NCI-H128 (cell line): ENCODE measurements around the gene KIF1B.

Experiments used
- DNase-seq: peaks from one replicate; lab custom pipeline; 2025; ENCODE audit not compliant: unreplicated experiment; lab: John Stamatoyannopoulos, UW

KIF1B gene

DNA sequence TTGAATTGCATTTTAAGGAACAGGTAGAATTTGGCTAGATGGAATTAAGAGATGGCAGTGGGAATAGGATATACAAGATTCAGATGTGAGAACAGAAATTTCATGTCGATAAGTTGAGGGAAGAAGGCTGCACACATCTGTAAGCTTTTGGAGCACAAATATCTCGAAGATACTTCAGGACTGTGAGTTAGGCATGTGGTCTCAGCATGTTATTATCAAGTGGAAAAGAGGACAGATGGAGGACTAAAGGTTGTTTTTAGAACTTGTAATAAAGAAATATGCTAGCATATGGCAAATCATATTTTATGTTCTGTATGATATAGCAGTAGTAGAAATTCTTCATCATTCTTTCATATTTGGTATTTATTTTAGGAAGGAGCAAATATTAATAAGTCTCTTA lies 61.5 kb downstream of the KIF1B start:
- DNase-seq, result no peak

DNA sequence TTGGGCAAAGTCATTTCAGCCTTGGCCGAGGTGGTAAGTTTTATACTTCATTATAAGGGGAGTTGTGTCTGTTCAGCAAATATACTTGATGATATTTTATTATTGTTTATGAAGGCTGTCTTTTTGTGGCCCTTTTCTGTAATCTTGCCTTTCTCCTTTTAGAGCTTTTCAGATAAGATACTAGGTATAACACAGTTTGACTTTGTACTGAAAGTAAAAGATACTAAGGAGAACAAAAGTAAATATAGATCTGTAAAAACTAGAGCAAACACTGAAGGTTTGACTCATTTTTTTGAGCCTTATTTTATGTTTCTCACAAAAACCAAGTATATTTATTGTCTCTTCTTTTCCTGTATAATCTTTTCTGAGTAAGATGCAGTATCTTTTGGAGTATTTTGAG lies 61.9 kb downstream of the KIF1B start:
- no peak for DNase-seq

DNA sequence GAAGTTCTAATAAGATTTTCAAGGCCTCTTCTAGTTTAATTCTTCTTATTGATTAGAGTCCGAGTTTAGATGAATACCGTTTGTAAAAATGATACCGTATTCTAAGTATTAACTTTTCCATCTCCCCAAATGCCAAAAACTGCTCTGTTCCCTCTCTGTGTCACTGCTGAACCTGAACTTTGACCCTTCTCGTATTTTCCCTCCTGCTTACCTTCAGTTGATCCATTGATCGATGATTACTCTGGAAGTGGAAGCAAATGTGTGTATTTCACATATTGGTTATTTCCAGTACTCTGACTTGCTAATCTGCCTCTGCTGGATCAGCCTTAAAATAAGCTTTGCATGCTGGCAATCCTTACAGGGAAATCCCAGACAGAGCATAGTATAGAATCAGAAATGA lies 68.5 kb downstream of the KIF1B start:
- no peak for DNase-seq

DNA sequence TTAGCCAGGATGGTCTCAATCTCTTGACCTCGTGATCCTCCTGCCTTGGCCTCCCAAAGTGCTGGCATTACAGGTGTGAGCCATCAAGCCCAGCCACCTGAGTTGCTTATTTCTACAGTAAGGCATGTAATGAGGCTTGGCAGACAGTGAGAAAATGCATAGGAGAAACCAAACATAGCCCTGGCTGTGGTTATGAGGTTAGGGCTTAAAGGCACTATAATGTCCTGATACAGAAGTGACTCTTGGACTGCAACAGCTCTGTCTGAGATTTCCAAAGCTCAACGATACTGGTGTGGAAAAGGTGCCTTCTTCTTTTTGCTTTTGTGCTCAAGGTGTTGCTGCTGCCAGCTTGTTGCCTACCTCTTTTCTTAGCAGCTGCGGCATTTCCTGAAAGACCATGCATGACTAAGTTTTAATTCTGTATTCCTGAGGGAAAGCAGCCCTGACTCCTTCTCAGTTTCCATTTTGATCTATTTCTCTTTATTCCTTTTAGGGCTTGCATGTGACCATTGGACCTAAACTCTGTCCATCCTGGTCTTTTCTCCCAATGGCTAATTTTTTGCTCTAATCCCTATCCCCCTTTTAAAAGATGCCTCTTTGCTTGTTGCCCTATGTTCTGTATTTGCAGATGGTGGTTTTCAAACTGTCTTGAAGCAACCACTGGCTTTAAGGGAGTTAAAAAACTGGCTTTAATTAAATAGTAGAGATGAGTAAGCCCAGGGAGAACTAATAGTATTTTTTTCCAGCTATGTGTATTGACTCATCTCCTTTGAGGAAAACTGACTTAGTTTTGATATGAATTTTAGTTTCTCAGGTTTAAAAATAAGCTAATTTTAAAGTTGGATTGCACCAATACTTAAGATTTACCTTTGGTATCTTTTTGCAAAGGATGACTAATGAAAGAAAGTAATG lies 70.3 kb downstream of the KIF1B start:
- DNase-seq, result no peak

DNA sequence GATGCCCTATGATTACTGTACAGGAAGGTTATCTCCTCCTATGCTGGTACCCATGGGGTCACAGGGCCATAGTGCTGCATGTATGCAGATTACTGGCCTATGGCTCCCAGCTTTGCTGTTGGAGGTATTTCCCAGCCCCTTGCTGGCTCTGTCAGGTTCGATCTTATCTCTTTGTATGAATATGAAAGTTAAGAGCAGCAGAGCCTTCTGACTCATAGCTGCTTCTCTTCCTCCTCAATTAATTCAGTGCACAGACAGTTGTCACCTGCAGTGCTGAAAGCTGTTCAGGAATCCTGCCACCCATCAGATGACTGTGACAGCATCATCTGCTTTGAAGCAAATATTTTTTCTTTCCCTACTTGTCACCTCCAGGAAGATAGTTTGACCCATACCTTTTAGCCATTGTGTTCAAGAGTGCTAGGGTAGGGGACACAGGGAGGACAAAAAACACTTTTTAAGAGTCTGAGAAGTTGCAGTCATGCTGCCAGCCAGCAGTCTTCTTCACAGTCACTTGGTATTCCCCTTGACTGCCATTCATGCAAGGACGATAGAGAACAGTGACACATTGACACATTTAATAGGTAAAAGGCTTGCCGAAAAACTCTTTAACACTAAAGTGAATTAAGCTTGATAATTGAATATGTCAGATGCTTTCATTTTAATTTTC lies 73.1 kb downstream of the KIF1B start:
- no peak for DNase-seq

DNA sequence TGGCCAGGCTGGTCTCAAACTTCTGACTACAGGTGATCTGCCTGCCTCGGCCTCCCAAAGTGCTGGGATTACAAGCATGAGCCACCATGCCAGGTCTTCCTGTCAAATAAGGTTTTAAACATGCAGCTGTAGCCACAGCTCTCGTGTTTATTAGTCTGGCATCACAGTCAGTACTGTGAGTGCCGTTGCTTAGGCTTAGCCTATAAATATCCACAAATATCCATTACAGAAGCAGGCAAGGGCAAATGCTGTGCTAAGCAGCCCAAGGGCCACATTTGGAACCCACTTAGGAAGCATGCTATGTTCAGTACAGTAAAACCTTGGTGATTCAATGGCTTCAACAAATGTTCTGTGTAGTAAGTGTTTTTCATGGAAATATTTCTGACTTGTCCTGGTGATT lies 75.9 kb downstream of the KIF1B start:
- no peak for DNase-seq

DNA sequence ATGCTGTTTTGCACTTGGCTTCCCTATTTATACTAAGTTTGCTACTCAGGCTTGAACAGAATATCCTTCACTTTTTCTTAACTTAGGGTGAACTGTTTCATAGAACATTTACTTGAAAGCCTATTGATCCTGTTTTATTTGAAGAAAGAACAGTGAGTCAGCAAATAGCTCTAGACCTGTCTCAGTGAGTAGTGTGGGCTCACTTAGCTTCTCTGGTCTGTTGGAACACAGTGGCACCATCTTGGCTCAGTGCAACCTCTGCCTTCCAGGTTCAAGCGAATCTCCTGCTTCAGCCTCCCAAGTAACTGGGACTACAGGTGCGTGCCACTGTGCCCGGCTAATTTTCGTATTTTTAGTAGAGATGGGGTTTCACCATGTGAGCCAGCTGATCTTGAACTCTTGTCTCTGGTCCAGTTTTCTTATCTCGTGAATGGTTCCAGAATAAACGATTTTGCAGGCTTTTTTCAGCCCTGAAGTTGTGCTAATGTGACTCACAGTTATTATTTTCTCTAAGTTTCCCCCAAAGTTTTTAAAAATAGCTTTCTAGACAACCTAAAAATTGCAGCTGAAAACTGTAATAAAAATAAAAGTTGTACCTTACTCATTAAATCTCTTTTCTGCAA lies 76.8 kb downstream of the KIF1B start:
- no peak for DNase-seq

DNA sequence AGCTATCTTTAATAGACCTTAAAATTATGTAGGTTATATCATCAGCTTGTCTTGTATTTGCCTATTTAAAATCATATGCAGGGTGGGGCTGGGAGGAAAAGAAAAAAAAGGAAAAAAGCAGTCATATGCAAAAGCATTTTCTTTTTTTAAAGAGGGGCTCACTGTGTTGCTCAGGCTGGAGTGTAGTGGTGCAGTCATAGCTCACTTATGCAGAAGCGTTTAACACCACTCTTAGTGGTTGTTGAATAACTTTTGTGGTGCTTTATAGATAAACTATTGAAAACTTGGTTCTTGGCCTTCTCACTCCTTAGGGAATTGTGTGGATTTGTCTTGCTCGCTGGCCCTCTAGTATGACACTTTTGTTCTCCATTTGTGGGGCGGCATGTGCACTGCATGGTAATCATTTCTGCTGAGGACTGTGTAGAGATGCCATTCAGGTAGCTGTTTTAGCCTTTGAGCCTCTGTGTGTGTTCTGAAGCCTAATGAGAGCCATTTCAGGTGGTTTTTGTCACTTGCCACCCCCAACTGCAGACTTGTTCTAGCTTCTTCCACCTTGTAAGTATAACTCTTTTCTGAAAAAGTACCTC lies 77.8 kb downstream of the KIF1B start:
- DNase-seq, result no peak

DNA sequence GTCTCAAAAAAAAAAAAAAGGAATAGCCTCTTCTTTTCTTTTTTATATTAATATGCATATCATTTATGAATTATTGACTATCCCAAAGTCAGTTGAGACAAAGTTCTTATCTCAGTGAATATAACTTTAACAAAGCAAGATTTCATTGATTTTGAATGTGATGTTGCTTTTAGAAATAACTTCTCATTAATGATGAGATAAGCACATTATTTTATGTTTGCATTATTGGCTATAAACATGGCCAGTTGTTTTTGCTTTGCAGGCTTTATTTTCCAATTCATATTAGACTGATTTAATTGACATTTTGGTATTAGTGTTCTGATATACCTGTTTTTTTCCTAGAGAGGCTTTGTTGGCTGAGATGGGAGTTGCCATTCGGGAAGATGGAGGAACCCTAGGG lies 81.3 kb downstream of the KIF1B start:
- DNase-seq, result no peak

DNA sequence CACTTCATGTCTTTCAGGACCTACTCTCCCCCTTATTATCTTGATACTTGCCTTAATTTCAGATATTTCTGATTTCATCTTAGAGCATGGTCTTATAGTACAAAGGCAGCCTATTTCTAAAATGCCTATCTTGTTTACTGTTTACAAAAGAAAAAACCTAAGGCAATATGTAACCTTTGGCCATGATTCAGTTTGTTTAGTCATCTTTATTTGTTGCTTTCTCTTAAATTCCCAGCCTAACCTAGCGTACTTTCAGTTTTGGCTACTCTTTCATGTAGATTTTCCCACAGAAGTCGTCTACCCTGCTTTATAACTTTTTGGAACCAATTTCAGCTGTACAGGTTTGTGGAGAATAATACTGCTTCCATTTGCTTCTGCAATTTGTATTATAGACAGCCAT lies 81.8 kb downstream of the KIF1B start:
- no peak for DNase-seq

DNA sequence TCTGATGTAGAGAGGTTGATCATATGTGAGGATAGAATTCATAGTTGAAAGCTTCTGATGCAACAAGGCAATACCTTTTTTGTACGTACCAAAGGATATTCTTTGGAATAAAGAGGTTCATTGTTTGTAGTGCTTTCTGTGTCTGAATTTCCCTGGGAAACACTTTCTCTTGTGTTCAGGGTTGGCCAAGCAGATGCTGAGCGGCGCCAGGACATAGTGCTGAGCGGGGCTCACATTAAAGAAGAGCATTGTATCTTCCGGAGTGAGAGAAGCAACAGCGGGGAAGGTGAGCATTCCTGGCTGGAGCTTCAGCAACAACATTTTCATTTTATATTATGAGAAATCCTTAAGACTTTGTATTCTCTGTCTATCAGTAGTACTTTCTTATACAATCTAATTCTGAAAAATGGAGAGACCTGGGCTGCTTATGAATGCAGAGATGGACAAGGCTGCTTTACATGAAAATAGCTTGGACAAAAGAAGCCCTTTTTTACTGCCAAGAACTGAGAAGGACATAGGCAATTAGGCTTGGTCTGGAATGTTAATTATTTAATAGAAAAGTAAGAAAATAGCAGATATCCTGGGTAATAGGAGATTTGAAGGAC lies 85.2 kb downstream of the KIF1B start:
- DNase-seq, result no peak

DNA sequence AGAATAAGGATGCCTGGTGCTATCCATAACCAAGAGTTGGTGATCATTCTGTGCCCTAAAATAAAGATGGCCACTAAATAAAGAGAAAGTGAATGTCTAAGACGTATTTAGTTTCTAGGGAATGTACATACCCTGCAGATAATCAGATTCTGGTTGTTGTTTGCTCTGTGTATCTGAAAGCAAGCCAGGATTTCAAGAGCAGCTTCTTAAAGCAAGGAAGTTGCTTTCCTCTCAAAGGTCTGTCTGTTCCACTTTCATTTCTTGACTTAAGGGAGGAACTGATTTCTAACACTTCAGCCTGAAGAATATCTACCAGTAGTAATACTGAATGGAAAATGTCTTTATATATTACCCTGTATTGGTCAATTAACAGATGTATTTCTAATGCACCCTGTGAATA lies 88.8 kb downstream of the KIF1B start:
- DNase-seq, result no peak

DNA sequence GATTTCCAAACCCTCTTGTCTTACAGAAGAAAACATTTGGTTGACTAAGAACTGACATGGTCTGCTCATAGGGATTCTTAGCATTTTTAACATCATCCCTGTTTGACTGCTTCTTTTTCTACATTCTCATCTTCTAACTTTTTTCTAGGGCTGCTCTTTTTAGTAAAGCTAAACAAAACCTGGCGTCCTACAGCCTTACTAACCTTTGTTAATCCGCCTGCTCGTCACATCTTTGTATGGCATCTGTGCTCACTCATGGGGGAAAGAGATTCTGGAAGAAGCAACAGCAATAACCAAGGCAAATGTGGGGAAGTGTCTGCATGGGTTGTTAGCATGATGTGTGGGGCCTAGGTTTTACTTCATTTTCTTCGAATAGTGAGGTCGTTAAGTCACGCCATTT lies 92.0 kb downstream of the KIF1B start:
- DNase-seq, result no peak

DNA sequence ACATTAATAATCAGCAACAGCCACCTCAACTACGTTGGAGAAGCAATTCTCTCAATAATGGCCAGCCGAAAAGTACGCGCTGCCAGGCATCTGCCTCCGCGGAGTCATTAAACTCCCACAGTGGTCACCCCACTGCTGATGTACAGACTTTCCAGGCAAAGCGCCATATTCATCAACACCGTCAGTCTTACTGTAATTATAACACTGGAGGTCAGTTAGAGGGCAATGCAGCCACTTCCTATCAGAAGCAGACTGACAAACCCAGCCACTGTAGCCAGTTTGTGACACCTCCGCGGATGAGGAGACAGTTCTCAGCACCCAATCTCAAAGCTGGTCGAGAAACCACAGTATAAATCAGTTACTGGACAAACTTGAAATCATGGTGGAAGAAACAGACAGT lies 93.9 kb downstream of the KIF1B start:
- DNase-seq, result no peak

DNA sequence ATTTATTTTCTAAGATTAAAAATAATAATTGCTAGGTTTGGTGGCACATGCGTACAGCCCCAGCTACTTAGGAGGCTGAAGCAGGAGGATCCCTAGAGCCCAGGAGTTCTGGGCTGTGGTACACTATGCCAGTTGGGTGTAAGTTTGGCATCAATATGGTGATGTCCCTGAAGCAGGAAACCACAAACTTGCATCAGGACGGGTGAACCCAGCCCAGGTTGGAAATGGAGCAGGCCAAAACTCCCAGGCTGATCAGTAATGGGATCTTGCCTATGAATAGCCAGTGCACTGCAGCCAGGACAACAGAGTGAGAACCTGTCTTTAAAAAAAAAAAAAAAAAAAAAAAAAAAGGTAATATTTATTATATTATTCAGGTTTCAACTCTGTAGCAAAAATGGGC lies 96.1 kb downstream of the KIF1B start:
- DNase-seq, result no peak

DNA sequence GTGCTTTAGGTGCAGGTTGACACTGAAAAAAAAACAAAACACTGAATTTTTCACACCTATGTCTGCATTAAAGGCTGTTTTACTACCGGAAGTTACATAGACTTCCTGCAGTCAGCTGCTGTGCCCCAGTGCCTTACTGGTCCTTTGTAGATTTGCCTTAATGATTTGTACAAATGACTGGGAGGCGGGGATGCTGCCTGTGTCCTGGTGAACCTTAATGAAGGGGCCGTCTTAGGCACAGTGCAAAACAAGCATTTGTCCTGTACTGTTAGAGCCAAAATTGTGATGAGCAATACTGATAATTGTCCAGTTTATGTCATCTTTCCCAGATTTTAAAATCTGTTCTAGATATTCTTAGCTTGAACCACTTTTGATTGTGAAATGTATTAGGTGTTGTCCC lies 97.6 kb downstream of the KIF1B start:
- DNase-seq, result no peak

DNA sequence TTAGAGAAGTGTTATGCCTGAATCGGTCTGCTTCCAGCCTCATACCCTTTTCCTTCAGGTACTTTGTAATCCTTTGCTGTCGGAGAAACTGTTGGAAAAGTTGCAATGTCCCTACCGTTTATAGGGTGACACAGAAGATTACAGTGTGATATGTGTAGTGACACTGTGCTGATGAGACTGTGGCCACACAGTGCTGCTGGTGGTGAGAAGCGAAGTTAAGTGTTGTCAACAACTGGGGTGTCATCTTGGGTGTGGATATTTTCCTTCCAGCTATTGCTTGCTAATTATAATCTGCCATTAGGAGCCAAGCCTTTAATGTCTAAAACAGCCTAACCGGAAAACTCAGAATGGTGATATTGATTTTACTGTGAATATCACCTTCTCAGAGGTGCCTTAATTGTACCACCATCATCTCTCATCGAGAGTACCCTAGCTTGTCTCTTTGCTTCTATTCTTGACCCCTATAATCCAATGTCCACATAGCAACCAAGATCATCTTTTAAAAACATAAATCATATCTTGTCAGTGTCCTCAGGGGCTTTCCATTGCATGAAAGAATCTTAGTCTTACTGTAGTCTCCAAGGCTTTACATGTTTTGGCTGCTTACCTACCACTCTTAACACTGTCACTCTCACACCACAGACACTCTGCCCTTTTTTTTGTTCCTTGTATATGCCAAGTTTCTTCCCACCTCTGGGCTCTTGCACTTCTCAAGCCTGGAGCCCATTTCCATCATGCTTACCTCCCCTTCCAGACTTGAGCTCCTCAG lies 99.1 kb downstream of the KIF1B start:
- DNase-seq, result no peak

DNA sequence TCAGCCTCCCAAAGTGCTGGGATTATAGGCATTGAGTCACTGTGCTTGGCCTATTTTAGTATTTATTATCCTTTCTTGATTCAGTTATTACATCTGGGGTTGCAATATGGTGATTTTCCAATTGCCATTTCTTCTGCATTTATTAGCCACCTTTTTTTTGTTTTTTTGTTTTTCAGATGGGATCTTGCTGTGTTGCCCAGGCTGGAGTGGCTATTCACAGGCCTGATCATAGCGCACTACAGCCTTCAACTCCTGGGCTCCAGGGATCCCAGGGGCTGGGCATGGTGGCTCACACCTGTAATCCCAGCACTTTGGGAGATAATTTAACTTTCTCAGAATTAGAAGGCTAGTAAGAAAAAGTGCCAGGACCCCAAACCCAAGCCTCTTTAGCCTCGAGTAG lies 106.4 kb downstream of the KIF1B start:
- no peak for DNase-seq

DNA sequence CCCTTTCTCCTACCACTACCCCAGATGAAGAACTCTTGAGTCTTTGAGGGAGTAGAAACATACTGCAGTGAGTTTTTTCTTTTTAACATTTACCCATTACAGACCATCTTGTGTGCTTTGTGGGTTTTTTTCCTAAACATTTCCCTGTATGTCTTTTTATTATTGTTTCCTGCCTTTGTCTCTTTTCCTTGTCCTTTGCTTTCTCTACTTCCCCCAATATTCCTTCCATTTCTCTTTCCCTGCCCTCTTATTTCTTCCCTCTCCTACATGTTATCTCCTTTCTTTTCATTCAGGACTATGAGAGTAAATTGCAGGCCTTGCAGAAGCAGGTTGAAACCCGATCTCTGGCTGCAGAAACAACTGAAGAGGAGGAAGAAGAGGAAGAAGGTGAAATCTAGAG lies 109.4 kb downstream of the KIF1B start:
- DNase-seq, result no peak

DNA sequence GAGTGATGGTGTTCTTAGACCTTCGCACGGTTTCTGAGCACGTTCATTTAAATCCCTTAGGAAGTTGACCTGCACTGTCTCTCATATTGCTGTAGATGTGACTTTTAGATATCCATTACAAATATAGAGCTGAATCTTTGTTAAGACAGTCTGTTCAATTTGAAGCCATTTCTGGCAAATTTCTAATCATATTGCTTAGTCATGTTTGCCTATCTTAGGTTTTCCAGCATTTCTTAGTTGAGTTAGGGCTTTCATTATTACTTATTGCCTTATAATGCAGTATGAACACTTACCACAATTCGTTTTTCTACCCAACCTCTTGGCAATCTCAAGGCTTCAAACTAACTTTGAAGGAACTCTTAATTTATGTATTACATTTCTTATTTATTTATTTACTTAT lies 110.0 kb downstream of the KIF1B start:
- no peak for DNase-seq

DNA sequence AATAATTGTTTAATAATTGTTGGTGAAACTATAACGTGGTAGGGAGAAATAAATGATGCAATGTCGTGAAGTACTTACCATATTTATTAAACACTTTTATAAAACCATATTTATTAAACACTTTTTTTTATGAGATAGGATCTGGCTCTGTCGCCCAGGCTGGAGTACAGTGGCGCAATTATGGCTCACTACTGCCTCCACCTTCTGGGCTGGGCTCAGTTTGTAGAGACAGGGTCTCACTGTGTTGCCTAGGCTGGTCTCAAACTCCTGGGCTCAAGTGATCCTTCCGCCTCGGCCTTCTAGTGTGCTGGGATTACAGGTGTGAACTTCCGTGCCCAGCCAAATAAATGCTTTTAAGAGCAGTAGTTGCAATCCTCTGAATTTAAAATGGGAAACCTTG lies 112.5 kb downstream of the KIF1B start:
- DNase-seq, result no peak
